Ovary (tissue), 3 donors: ENCODE measurements around the gene INHA.

Source experiments
- POLR2A ChIP-seq: fragments of 450-650 bp; IDR thresholded peaks from one replicate; pipeline ENCODE4 v1.6.1; 2017; ENCODE audit warnings: antibody characterized with exemption, mild to moderate bottlenecking, moderate library complexity
- TF ChIP-seq, protein P1 (sequence below), 3 donors: fragments of 450-650 bp in 2 of 3; fragments of 200-600 bp in 1 of 3; IDR thresholded peaks; one replicate each; pipeline versions ENCODE4 v1.5.1 to v1.8.0; 2016 to 2022; ENCODE audit warnings: antibody characterized with exemption in 3 of 3, mild to moderate bottlenecking in 1 of 3
- donor health status: DM: no; HTN: no; CAD: no.

DNA sequence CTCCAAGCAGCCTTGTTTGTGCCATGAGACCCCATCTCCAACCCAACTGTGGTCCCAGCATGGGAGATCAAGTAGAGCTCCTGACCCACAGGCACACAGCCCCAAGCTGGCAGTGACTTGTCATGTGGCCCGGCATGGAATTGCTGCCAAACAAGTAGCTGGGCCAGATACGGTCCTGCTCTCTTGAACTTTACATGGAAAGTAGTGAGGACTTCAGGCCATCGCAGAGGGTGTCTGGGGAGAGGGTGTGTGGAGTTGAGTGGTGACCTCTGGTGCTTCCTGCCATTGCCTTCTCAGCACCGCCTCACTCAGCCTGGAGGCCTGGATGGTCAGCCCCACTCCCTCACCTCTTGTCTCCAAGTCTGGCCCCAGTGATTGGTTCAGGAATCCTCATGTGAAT lies 44.4 kb downstream of the INHA start:
- no peak for TF ChIP-seq POLR2A
- TF ChIP-seq, protein P1, sequence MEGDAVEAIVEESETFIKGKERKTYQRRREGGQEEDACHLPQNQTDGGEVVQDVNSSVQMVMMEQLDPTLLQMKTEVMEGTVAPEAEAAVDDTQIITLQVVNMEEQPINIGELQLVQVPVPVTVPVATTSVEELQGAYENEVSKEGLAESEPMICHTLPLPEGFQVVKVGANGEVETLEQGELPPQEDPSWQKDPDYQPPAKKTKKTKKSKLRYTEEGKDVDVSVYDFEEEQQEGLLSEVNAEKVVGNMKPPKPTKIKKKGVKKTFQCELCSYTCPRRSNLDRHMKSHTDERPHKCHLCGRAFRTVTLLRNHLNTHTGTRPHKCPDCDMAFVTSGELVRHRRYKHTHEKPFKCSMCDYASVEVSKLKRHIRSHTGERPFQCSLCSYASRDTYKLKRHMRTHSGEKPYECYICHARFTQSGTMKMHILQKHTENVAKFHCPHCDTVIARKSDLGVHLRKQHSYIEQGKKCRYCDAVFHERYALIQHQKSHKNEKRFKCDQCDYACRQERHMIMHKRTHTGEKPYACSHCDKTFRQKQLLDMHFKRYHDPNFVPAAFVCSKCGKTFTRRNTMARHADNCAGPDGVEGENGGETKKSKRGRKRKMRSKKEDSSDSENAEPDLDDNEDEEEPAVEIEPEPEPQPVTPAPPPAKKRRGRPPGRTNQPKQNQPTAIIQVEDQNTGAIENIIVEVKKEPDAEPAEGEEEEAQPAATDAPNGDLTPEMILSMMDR (IDR thresholded peaks at IDR 0.05): no peak
